ENCODE measurements around the gene ZNF565. TPM values are rescaled to one million over a fixed set of nuclear protein-coding genes. Genes with fewer than 3 reads are reported as not detected.

The ZNF565 gene
- total RNA-seq, 1 experiment from 2014 or later, result 5.7 TPM

- H3K9me2 ChIP-seq (replicated peaks; ENCODE audit: insufficient read depth, low read length), result no peaks in the 10 kb centered on the region
- H3K4me3 ChIP-seq (ENCODE audit: low read length), result no peak overlapping the region
- no peaks in the 10 kb centered on the region for H3K79me2 ChIP-seq (ENCODE audit: low read length)
- no peaks in the 10 kb centered on the region for H4K20me1 ChIP-seq (ENCODE audit: insufficient read depth, low read depth, low read length)
- H3K9ac ChIP-seq (ENCODE audit: low read length), result no peak overlapping the region
- no peak for DNase-seq
- no peak overlapping the region for H3K4me2 ChIP-seq (ENCODE audit: low read depth, low read length, poor library complexity, severe bottlenecking)
- H3K27me3 ChIP-seq (ENCODE audit: low read length), result no peaks in the 10 kb centered on the region
- H2AFZ ChIP-seq (ENCODE audit: low read length), result no peak overlapping the region
- no peak overlapping the region for H3K27ac ChIP-seq (ENCODE audit: low read length)
- H3K9me3 ChIP-seq (ENCODE audit: low read length), result no peaks in the 10 kb centered on the region
- H3K36me3 ChIP-seq (ENCODE audit: insufficient read depth, low read length), result peaks cover 3% of the 10 kb centered on the region
- H3K4me1 ChIP-seq (ENCODE audit: low read length), result no peaks in the 10 kb centered on the region
Observed at GRCh38 chr19:36150586-36150985, 63.9 kb downstream of the ZNF565 start.

DNA sequence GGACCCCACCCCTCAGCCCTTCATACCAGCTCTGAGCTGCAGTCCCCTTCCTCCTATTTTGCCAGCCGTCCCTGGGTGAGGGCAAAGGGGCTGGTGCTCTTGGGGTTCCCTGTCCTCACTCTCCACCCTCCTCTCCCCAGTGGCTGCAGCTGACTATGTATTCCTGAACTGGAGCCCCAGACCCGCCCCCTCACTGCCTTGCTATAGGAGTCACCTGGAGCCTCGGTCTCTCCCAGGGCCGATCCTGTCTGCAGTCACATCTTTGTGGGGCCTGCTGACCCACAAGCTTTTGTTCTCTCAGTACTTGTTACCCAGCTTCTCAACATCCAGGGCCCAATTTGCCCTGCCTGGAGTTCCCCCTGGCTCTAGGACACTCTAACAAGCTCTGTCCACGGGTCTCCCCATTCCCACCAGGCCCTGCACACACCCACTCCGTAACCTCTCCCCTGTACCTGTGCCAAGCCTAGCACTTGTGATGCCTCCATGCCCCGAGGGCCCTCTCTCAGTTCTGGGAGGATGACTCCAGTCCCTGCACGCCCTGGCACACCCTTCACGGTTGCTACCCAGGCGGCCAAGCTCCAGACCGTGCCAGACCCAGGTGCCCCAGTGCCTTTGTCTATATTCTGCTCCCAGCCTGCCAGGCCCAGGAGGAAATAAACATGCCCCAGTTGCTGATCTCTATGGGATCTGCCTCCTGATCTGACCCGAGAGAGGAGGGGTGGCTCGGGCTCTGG is 64.6 kb downstream of the ZNF565 start:
- DNase-seq, result no peak
- Histone ChIP-seq H3K4me2 (ENCODE audit: low read depth, low read length, poor library complexity, severe bottlenecking) (no peak overlapping the region), H3K9me3 (ENCODE audit: low read length) (no peaks in the 10 kb centered on the region), H2AFZ (ENCODE audit: low read length) (no peak overlapping the region), H3K4me3 (ENCODE audit: low read length) (no peak overlapping the region), H3K79me2 (ENCODE audit: low read length) (no peaks in the 10 kb centered on the region), H3K9ac (ENCODE audit: low read length) (no peak overlapping the region), H3K27me3 (ENCODE audit: low read length) (no peaks in the 10 kb centered on the region), H3K36me3 (ENCODE audit: insufficient read depth, low read length) (peaks cover 6% of the 10 kb centered on the region), H4K20me1 (ENCODE audit: insufficient read depth, low read depth, low read length) (no peaks in the 10 kb centered on the region), H3K27ac (ENCODE audit: low read length) (no peak overlapping the region), H3K4me1 (ENCODE audit: low read length) (no peaks in the 10 kb centered on the region), H3K9me2 (replicated peaks; ENCODE audit: insufficient read depth, low read length) (no peaks in the 10 kb centered on the region)

DNA sequence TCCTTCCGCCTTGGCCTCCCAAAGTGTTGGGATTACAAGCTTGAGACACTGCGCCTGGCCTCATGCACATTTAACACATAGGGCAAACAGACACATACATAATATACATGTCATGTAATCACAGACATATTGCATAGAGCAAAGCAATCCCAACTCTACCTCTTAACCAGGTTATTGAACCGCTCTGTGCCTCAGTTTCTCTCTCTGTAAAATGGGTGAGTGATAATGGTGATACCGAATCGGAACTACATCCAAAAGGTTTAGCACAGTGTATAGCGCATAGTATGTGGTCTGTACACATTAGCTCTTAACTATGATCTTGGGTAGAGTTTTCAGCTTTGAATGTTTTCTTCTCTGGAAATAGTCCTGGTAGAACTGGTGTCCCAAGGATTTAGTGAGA is 69.8 kb downstream of the ZNF565 start:
- Histone ChIP-seq H2AFZ (ENCODE audit: low read length) (no peak overlapping the region), H3K36me3 (ENCODE audit: insufficient read depth, low read length) (peaks cover 13% of the 10 kb centered on the region; the same call in 1 of the 2 replicates), H3K27me3 (ENCODE audit: low read length) (no peaks in the 10 kb centered on the region), H3K79me2 (ENCODE audit: low read length) (peaks cover 19% of the 10 kb centered on the region), H3K4me1 (ENCODE audit: low read length) (peaks cover 8% of the 10 kb centered on the region), H3K9me3 (ENCODE audit: low read length) (no peaks in the 10 kb centered on the region), H3K4me3 (ENCODE audit: low read length) (no peak overlapping the region), H3K27ac (ENCODE audit: low read length) (no peak overlapping the region), H3K9ac (ENCODE audit: low read length) (no peak overlapping the region), H3K9me2 (replicated peaks; ENCODE audit: insufficient read depth, low read length) (no peaks in the 10 kb centered on the region), H3K4me2 (ENCODE audit: low read depth, low read length, poor library complexity, severe bottlenecking) (no peak overlapping the region), H4K20me1 (ENCODE audit: insufficient read depth, low read depth, low read length) (0 out of 2 replicates have a peak, but pooled peaks cover 3% of the 10 kb centered on the region)
- DNase-seq, result no peak

DNA sequence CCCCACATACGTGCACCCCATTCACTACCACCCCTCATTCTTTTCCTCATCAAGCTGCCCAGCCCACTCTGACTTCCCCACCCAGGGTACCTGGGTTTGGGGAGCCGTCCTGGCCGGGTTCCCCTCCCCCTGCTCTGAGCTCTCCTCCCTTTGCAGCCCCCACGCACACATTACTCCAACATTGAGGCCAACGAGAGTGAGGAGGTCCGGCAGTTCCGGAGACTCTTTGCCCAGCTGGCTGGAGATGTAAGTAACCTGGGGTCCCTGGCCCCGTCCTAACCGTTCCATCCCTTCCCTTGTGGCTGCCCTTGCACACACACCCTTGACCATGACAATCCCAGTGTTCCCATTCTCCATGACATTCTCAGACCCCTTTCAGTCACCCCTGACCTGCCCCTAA is 72.0 kb downstream of the ZNF565 start:
- Histone ChIP-seq H3K27ac (ENCODE audit: low read length) (no peak overlapping the region), H3K4me2 (ENCODE audit: low read depth, low read length, poor library complexity, severe bottlenecking) (no peak overlapping the region), H2AFZ (ENCODE audit: low read length) (no peak overlapping the region), H3K4me1 (ENCODE audit: low read length) (peaks cover 14% of the 10 kb centered on the region), H3K79me2 (ENCODE audit: low read length) (peaks cover 19% of the 10 kb centered on the region), H3K9ac (ENCODE audit: low read length) (no peak overlapping the region), H3K4me3 (ENCODE audit: low read length) (no peak overlapping the region), H3K36me3 (ENCODE audit: insufficient read depth, low read length) (peaks cover 13% of the 10 kb centered on the region; the same call in 1 of the 2 replicates), H3K27me3 (ENCODE audit: low read length) (no peaks in the 10 kb centered on the region), H3K9me3 (ENCODE audit: low read length) (no peaks in the 10 kb centered on the region), H3K9me2 (replicated peaks; ENCODE audit: insufficient read depth, low read length) (no peaks in the 10 kb centered on the region), H4K20me1 (ENCODE audit: insufficient read depth, low read depth, low read length) (0 out of 2 replicates have a peak, but pooled peaks cover 3% of the 10 kb centered on the region)
- DNase-seq, result no peak

DNA sequence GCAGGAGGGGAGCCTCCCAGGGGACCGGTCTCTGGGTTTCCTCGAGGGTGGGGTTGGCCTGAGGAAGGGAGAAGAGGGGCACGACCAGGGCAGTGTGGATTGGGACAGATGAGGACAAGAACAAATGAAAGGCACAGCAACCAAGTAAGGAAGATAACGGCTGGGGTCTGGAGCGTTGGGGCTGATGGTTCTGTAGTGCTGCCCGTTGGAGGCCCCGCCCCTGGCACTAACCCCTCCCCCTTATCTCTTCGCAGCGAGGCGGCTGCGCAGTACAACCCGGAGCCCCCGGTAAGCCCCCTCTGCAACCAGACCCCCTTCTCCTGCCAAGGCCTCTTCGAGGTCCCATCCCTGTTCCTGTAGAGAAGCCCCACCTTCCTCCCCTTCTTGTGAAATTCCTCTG is 72.4 kb downstream of the ZNF565 start:
- Histone ChIP-seq H3K4me3 (ENCODE audit: low read length) (no peak overlapping the region; the same call in 1 of the 2 replicates), H3K4me2 (ENCODE audit: low read depth, low read length, poor library complexity, severe bottlenecking) (no peak overlapping the region), H3K4me1 (ENCODE audit: low read length) (peaks cover 14% of the 10 kb centered on the region), H3K27me3 (ENCODE audit: low read length) (no peaks in the 10 kb centered on the region), H2AFZ (ENCODE audit: low read length) (no peak overlapping the region), H4K20me1 (ENCODE audit: insufficient read depth, low read depth, low read length) (0 out of 2 replicates have a peak, but pooled peaks cover 3% of the 10 kb centered on the region), H3K36me3 (ENCODE audit: insufficient read depth, low read length) (peaks cover 13% of the 10 kb centered on the region; the same call in 1 of the 2 replicates), H3K9me2 (replicated peaks; ENCODE audit: insufficient read depth, low read length) (no peaks in the 10 kb centered on the region), H3K27ac (ENCODE audit: low read length) (no peak overlapping the region), H3K9ac (ENCODE audit: low read length) (no peak overlapping the region), H3K9me3 (ENCODE audit: low read length) (no peaks in the 10 kb centered on the region), H3K79me2 (ENCODE audit: low read length) (peaks cover 19% of the 10 kb centered on the region)
- peak; percentile 21 for DNase-seq

DNA sequence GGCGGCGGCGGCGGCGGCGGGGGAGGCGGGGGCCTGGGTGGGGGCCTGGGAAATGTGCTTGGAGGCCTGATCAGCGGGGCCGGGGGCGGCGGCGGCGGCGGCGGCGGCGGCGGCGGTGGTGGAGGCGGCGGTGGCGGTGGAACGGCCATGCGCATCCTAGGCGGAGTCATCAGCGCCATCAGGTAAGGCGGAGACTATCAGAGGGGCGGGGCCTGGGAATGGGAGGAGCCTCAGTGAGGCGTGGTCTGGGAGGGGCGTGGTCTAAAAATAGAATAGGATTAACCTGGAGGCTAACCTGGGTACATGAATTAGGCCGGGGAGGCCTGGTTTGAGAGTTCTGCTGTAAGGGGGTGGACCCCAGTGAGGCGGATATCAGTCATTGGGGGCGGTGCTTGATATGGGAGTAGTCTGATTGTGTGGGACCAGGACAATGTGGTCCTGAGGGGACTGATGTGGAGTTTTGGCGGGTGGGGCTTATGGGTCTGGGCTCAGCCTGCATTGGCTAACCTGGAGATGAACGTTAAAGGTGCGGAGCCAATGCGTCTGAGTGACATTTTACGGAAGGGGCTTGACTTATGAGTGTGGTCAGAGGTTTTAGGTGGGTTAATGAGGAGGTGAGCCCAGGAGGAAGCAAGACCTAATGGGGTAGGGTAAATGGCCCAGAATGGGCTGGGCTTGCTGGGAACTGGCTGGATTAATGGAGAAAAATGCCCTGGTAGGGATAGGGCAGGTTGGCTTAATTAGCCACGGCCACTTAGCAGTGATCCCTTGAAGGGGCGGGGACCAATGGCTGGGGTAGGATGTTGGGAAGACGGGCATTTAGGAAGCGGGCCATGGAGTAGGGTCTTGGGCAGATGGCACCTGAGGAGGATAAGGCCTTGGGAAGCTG is 73.2 kb downstream of the ZNF565 start:
- Histone ChIP-seq H3K4me2 (ENCODE audit: low read depth, low read length, poor library complexity, severe bottlenecking) (peak overlapping the region; percentile 100), H3K27ac (ENCODE audit: low read length) (no peak overlapping the region), H2AFZ (ENCODE audit: low read length) (no peak overlapping the region), H3K4me1 (ENCODE audit: low read length) (peaks cover 14% of the 10 kb centered on the region), H3K9ac (ENCODE audit: low read length) (peak overlapping the region; percentile 88), H3K9me3 (ENCODE audit: low read length) (no peaks in the 10 kb centered on the region), H3K27me3 (ENCODE audit: low read length) (no peaks in the 10 kb centered on the region), H3K4me3 (ENCODE audit: low read length) (peak overlapping the region; percentile 95), H3K79me2 (ENCODE audit: low read length) (peaks cover 19% of the 10 kb centered on the region), H3K36me3 (ENCODE audit: insufficient read depth, low read length) (peaks cover 13% of the 10 kb centered on the region; the same call in 1 of the 2 replicates), H4K20me1 (ENCODE audit: insufficient read depth, low read depth, low read length) (0 out of 2 replicates have a peak, but pooled peaks cover 3% of the 10 kb centered on the region), H3K9me2 (replicated peaks; ENCODE audit: insufficient read depth, low read length) (no peaks in the 10 kb centered on the region)
- DNase-seq, result peak; percentile 94

DNA sequence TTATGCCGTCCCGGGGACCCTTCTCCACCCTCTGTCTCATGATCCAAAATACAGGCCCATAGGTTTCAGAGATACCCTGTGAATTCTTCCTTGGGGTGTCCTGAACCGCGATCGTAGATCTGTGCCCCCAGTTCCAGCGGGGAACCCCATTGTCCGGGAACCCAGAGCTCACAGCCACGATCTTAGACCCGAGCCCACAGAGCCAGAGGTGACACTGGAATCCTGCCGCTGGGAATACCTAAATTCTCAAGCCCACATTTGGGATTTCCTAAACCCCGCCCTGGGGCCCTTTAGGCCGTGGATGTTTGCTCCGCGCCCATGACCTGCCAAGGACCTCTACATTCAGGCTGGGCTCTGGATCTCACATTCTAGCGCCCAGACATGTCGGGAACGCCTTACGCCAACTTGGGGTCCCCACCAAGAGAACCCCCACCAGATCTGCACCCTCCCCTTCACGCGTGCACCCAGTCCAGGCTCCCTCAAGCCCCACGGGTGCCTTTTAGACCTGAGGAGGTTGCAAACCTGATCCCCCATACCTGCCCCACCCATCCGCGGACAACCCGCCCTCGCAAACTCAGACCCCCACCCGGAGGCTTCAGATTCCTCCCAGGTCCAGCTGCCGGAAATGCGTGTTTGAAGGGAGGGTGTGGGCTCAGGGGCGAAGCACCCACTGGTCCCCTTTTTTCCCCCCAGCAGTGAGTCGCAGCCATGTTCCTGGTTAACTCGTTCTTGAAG is 74.0 kb downstream of the ZNF565 start:
- Histone ChIP-seq H3K9me3 (ENCODE audit: low read length) (no peaks in the 10 kb centered on the region), H3K27ac (ENCODE audit: low read length) (peak overlapping the region; percentile 80), H3K36me3 (ENCODE audit: insufficient read depth, low read length) (peaks cover 9% of the 10 kb centered on the region; the same call in 1 of the 2 replicates), H4K20me1 (ENCODE audit: insufficient read depth, low read depth, low read length) (0 out of 2 replicates have a peak, but pooled peaks cover 3% of the 10 kb centered on the region), H3K4me3 (ENCODE audit: low read length) (peak overlapping the region; percentile 95), H3K9ac (ENCODE audit: low read length) (peak overlapping the region; percentile 88), H3K4me2 (ENCODE audit: low read depth, low read length, poor library complexity, severe bottlenecking) (peak overlapping the region; percentile 100), H2AFZ (ENCODE audit: low read length) (peak overlapping the region; percentile 60), H3K4me1 (ENCODE audit: low read length) (peaks cover 14% of the 10 kb centered on the region), H3K9me2 (replicated peaks; ENCODE audit: insufficient read depth, low read length) (no peaks in the 10 kb centered on the region), H3K27me3 (ENCODE audit: low read length) (no peaks in the 10 kb centered on the region), H3K79me2 (ENCODE audit: low read length) (peaks cover 19% of the 10 kb centered on the region)
- DNase-seq, result peak; percentile 93

Data from Karpas-422 (cell line).